ENCODE data around the gene RXRA. TPM values are rescaled to one million over a fixed set of nuclear protein-coding genes. Genes with fewer than 3 reads are reported as not detected.

The RXRA gene
- total RNA-seq, 6 experiments from 2014 or later = 105 to 165 (median 131) TPM

GRCh38 chr9:134302130-134302817, 24.0 kb upstream of the RXRA start:
- no peak overlapping the region for H3K27ac ChIP-seq
- peak in 1 of 3 donors; percentile 11 for DNase-seq
- no peak overlapping the region for H3K4me3 ChIP-seq
- H3K9me3 ChIP-seq = no peaks in the 10 kb centered on the region
- TF ChIP-seq CTCF (IDR thresholded peaks at IDR 0.05) (no peak), POLR2A (IDR thresholded peaks at IDR 0.05) (no peak)
- peaks cover 0 to under 1% (median 0%) of the 10 kb centered on the region in 4 donors for H3K4me1 ChIP-seq
- no peak for ATAC-seq
- intact Hi-C loops (cut with DNase I) = no loop called here
- H3K36me3 ChIP-seq = no peaks in the 10 kb centered on the region
- 90% methylated on average over 7 of the region's 7 CpGs for WGBS (ENCODE audit: insufficient coverage, low coverage, low lambda C conversion rate, missing lambda C conversion rate)
- no peaks in the 10 kb centered on the region for H3K27me3 ChIP-seq

GRCh38 chr9:134303601-134304000, 22.7 kb upstream of the RXRA start:
- Histone ChIP-seq H3K27ac (no peak overlapping the region), H3K4me1 (peaks cover 0 to 8% (median 3%) of the 10 kb centered on the region in 4 donors), H3K27me3 (no peaks in the 10 kb centered on the region), H3K4me3 (no peak overlapping the region), H3K36me3 (no peaks in the 10 kb centered on the region), H3K9me3 (no peaks in the 10 kb centered on the region)
- intact Hi-C loops (cut with DNase I) = no loop called here
- TF ChIP-seq CTCF (IDR thresholded peaks at IDR 0.05) (no peak), POLR2A (IDR thresholded peaks at IDR 0.05) (no peak)
- DNase-seq (peak; percentile 3 to 46 (median 38)), ATAC-seq (no peak)
- WGBS (ENCODE audit: insufficient coverage, low coverage, low lambda C conversion rate, missing lambda C conversion rate) = 98% methylated on average over 6 of the region's 7 CpGs

GRCh38 chr9:134304261-134304660, 22.0 kb upstream of the RXRA start:
- Histone ChIP-seq H3K9me3 (no peaks in the 10 kb centered on the region), H3K36me3 (no peaks in the 10 kb centered on the region), H3K27me3 (no peaks in the 10 kb centered on the region), H3K4me1 (peaks cover 0 to 8% (median 3%) of the 10 kb centered on the region in 4 donors), H3K27ac (no peak overlapping the region), H3K4me3 (no peak overlapping the region)
- WGBS (ENCODE audit: insufficient coverage, low coverage, low lambda C conversion rate, missing lambda C conversion rate) = 91% methylated on average over 10 of the region's 16 CpGs
- ATAC-seq = no peak
- intact Hi-C loops (cut with DNase I) = no loop called here
- no peak for TF ChIP-seq CTCF (IDR thresholded peaks at IDR 0.05)
- TF ChIP-seq POLR2A (IDR thresholded peaks at IDR 0.05) = no peak
- DNase-seq = peak; percentile 13 to 30 (median 27)

GRCh38 chr9:134304690-134305089, 21.6 kb upstream of the RXRA start:
- WGBS (ENCODE audit: insufficient coverage, low coverage, low lambda C conversion rate, missing lambda C conversion rate) = 85% methylated on average over 4 of the region's 11 CpGs
- no peak for ATAC-seq
- intact Hi-C loops (cut with DNase I) = no loop called here
- TF ChIP-seq POLR2A (IDR thresholded peaks at IDR 0.05) = no peak
- no peak for TF ChIP-seq CTCF (IDR thresholded peaks at IDR 0.05)
- Histone ChIP-seq H3K4me1 (peaks cover 0 to 8% (median 3%) of the 10 kb centered on the region in 4 donors), H3K4me3 (no peak overlapping the region), H3K27ac (no peak overlapping the region), H3K27me3 (no peaks in the 10 kb centered on the region), H3K36me3 (no peaks in the 10 kb centered on the region), H3K9me3 (no peaks in the 10 kb centered on the region)
- DNase-seq = peak; percentile 7 to 34 (median 27)
